Measurements from ENCODE around the gene C4orf46.

DNA sequence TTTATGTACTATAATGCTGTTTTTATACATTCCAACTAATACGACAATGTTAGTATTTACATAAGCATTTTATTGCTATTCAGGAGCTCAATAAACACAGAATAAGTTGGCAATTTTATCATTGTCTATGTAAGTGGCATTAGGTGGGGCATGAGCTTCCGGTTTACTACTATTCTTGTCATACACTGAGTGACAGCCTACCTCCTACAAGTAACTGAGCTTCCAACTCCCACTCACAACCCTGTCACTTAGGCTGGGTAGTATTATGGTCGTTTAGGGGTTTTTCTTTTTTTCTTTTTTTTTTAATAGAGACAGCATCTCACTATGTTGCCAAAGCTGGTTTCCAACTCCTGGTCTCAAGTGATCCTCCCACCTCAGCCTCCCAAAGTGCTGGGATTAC is 44.1 kb upstream of the C4orf46 start:
- TF ChIP-seq, protein P1, sequence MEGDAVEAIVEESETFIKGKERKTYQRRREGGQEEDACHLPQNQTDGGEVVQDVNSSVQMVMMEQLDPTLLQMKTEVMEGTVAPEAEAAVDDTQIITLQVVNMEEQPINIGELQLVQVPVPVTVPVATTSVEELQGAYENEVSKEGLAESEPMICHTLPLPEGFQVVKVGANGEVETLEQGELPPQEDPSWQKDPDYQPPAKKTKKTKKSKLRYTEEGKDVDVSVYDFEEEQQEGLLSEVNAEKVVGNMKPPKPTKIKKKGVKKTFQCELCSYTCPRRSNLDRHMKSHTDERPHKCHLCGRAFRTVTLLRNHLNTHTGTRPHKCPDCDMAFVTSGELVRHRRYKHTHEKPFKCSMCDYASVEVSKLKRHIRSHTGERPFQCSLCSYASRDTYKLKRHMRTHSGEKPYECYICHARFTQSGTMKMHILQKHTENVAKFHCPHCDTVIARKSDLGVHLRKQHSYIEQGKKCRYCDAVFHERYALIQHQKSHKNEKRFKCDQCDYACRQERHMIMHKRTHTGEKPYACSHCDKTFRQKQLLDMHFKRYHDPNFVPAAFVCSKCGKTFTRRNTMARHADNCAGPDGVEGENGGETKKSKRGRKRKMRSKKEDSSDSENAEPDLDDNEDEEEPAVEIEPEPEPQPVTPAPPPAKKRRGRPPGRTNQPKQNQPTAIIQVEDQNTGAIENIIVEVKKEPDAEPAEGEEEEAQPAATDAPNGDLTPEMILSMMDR (conservative IDR thresholded peaks at IDR 0.05; ENCODE audit: low read length): no peak
- TF ChIP-seq EZH2phosphoT487 (IDR thresholded peaks at IDR 0.05; ENCODE audit: borderline replicate concordance, low read depth, low read length): no peak

Measured in OCI-LY7 (cell line).